ENCODE results near the gene DENND4A.
"Not testable (repeated sequence)": the region's sequence is repeated elsewhere in the genome, so short reads cannot be mapped to it uniquely, and the experiment has no call there.

Gene DENND4A

GRCh38 chr15:65818927-65819562, 27.0 kb upstream of the DENND4A start:
- DNase-seq, result peak; percentile 93

- DNase-seq, result no peak
Observed at GRCh38 chr15:65816441-65816840, 24.3 kb upstream of the DENND4A start.

- DNase-seq, result not testable (repeated sequence)
Observed at GRCh38 chr15:65816008-65816407, 23.9 kb upstream of the DENND4A start.

GRCh38 chr15:65814271-65814670, 22.2 kb upstream of the DENND4A start:
- DNase-seq, result not testable (repeated sequence)

- no peak for DNase-seq
Observed at GRCh38 chr15:65812916-65813315, 20.8 kb upstream of the DENND4A start.

- DNase-seq, result no peak
Observed at GRCh38 chr15:65812467-65812866, 20.4 kb upstream of the DENND4A start.

- no peak for DNase-seq
Observed at GRCh38 chr15:65811835-65812234, 19.7 kb upstream of the DENND4A start.

- DNase-seq, result not testable (repeated sequence)
Observed at GRCh38 chr15:65811011-65811733, 19.1 kb upstream of the DENND4A start.

- DNase-seq, result no peak
Observed at GRCh38 chr15:65806397-65806796, 14.3 kb upstream of the DENND4A start.

GRCh38 chr15:65805019-65805745, 13.1 kb upstream of the DENND4A start:
- DNase-seq, result no peak

- DNase-seq, result no peak
Observed at GRCh38 chr15:65804252-65804931, 12.3 kb upstream of the DENND4A start.

- DNase-seq, result no peak
Observed at GRCh38 chr15:65801229-65801805, 9.2 kb upstream of the DENND4A start.

- DNase-seq, result no peak
Observed at GRCh38 chr15:65796610-65797078, 4.6 kb upstream of the DENND4A start.

- DNase-seq, result no peak
Observed at GRCh38 chr15:65795663-65796216, 3.6 kb upstream of the DENND4A start.

GRCh38 chr15:65793818-65794104, 1.7 kb upstream of the DENND4A start:
- DNase-seq, result no peak

GRCh38 chr15:65792988-65793817, 1.1 kb upstream of the DENND4A start:
- no peak for DNase-seq

- DNase-seq, result peak; percentile 66
Observed at GRCh38 chr15:65791335-65792137, 557 bp downstream of the DENND4A start.

GRCh38 chr15:65790694-65791334, 1.3 kb downstream of the DENND4A start:
- no peak for DNase-seq

- no peak for DNase-seq
Observed at GRCh38 chr15:65789759-65790425, 2.2 kb downstream of the DENND4A start.

- DNase-seq, result no peak
Observed at GRCh38 chr15:65789105-65789504, 3.0 kb downstream of the DENND4A start.

All from CD4-positive, alpha-beta T cell treated with Interleukin-17A for 1 hour (primary cell).